Panc1 (cell line): ENCODE measurements around the gene KCNQ4.

Experiments used
- POLR2AphosphoS5 ChIP-seq: IDR thresholded peaks from 2 replicates; pipeline ENCODE4 v1.6.1; 2012; ENCODE audit warnings: mild to moderate bottlenecking, low read depth, low read length, moderate library complexity
- TF ChIP-seq, protein P1 (sequence below): fragments of 450-650 bp; IDR thresholded peaks from 2 replicates; pipeline ENCODE4 v1.5.1; 2017; ENCODE audit warnings: mild to moderate bottlenecking

DNA sequence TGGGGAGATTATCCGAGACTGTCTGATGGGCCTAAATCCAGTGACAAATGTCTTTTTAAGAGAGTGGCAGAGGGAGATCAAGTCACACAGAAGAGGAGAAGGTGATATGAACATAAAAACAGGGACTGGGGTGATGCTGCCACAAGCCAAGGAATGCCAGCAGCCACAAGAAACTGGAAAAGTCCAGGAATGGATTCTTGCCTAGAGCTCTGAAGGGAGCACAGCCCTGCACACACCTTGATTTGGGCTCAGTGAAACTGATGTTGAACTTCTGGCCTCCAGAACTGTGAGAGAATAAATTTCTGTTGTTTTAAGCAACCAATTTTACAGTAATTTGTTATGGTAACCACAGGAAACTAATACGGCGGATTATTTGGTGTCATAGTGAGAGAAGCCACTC, 59.1 kb downstream of the KCNQ4 start:
- TF ChIP-seq, protein P1, sequence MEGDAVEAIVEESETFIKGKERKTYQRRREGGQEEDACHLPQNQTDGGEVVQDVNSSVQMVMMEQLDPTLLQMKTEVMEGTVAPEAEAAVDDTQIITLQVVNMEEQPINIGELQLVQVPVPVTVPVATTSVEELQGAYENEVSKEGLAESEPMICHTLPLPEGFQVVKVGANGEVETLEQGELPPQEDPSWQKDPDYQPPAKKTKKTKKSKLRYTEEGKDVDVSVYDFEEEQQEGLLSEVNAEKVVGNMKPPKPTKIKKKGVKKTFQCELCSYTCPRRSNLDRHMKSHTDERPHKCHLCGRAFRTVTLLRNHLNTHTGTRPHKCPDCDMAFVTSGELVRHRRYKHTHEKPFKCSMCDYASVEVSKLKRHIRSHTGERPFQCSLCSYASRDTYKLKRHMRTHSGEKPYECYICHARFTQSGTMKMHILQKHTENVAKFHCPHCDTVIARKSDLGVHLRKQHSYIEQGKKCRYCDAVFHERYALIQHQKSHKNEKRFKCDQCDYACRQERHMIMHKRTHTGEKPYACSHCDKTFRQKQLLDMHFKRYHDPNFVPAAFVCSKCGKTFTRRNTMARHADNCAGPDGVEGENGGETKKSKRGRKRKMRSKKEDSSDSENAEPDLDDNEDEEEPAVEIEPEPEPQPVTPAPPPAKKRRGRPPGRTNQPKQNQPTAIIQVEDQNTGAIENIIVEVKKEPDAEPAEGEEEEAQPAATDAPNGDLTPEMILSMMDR: no peak
- TF ChIP-seq POLR2AphosphoS5: no peak
